GM12875 (cell line): ENCODE results near the gene ABHD5.

ENCODE experiments used
- H3K4me3 ChIP-seq: one replicate; pipeline ENCODE4 v1.5.1; 2011; ENCODE audit warnings: low read depth, low read length, control low read depth
- TF ChIP-seq, protein P1 (sequence below): IDR thresholded peaks from 2 replicates; pipeline ENCODE4 v1.5.1; 2011; ENCODE audit warnings: low read depth, mild to moderate bottlenecking, control low read depth, inconsistent platforms, low read length, moderate library complexity, borderline replicate concordance; ENCODE audit not compliant: insufficient read depth

Gene ABHD5

GRCh38 chr3:43690400-43691119 is at the start of gene ABHD5:
TSS of gene ABHD5 (plus strand) at chr3:43690938. CDS start at chr3:43690993, 55 bp downstream.
- TF ChIP-seq, protein P1, sequence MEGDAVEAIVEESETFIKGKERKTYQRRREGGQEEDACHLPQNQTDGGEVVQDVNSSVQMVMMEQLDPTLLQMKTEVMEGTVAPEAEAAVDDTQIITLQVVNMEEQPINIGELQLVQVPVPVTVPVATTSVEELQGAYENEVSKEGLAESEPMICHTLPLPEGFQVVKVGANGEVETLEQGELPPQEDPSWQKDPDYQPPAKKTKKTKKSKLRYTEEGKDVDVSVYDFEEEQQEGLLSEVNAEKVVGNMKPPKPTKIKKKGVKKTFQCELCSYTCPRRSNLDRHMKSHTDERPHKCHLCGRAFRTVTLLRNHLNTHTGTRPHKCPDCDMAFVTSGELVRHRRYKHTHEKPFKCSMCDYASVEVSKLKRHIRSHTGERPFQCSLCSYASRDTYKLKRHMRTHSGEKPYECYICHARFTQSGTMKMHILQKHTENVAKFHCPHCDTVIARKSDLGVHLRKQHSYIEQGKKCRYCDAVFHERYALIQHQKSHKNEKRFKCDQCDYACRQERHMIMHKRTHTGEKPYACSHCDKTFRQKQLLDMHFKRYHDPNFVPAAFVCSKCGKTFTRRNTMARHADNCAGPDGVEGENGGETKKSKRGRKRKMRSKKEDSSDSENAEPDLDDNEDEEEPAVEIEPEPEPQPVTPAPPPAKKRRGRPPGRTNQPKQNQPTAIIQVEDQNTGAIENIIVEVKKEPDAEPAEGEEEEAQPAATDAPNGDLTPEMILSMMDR = peak; percentile 49
- peak within 1 kb of the TSS; percentile 94 for H3K4me3 ChIP-seq

GRCh38 chr3:43641306-43642114 is 49.2 kb upstream of the ABHD5 start:
- TF ChIP-seq, protein P1 = no peak
- no peak overlapping the region for H3K4me3 ChIP-seq

- no peak overlapping the region for H3K4me3 ChIP-seq
- TF ChIP-seq, protein P1 = no peak
Measured at GRCh38 chr3:43644443-43644842, 46.3 kb upstream of the ABHD5 start.

- TF ChIP-seq, protein P1 = no peak
Measured at GRCh38 chr3:43647331-43648166, 43.2 kb upstream of the ABHD5 start.

DNA sequence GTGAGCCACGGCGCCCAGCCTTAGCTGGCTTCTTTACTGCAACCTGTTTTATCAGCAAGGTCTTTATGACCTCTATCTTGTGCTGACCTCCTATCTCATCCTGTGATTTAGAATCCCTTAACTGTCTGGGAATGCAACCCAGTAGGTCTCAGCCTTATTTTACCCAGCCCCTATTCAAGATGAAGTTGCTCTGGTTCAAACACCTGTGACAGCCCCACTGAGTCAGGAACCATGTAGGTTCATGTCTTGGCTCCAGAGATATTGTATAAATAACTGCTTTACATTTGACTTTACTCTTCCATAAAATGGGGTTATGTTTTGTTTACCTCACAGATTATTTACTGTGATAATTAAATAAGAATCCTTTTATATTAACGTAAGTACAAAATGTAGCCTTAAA is 41.8 kb upstream of the ABHD5 start:
- no peak overlapping the region for H3K4me3 ChIP-seq
- TF ChIP-seq, protein P1 = no peak

More at GRCh38 chr3:43647331-43648166, 43.2 kb upstream of the ABHD5 start:
- H3K4me3 ChIP-seq = no peak overlapping the region

- no peak overlapping the region for H3K4me3 ChIP-seq
- TF ChIP-seq, protein P1 = no peak
Measured at GRCh38 chr3:43649365-43649968, 41.3 kb upstream of the ABHD5 start.
